Nephron progenitor cell (in vitro differentiated cells): Measurements from ENCODE around the gene ANKRD33B.

Source experiments
- DNase-seq: peaks from one replicate; pipeline ENCODE4 v3.0.0; 2021
- H3K27ac Mint-ChIP-seq: 2 replicates; pipeline ENCODE4 v1.8.0; 2021; ENCODE audit warnings: mild to moderate bottlenecking, moderate library complexity, mixed read lengths
- H3K27me3 Mint-ChIP-seq: 2 replicates; pipeline ENCODE4 v1.8.0; 2021; ENCODE audit warnings: mild to moderate bottlenecking, low read depth, mixed read lengths; ENCODE audit not compliant: poor library complexity
- H3K36me3 Mint-ChIP-seq: 2 replicates; pipeline ENCODE4 v1.8.0; 2021; ENCODE audit warnings: low read depth, mixed read lengths
- H3K4me1 Mint-ChIP-seq: 2 replicates; pipeline ENCODE4 v1.8.0; 2021; ENCODE audit warnings: mixed read lengths
- H3K4me3 Mint-ChIP-seq: 2 replicates; pipeline ENCODE4 v1.8.0; 2021; ENCODE audit warnings: mild to moderate bottlenecking, moderate library complexity, mixed read lengths
- H3K9me3 Mint-ChIP-seq: 2 replicates; pipeline ENCODE4 v1.8.0; 2021; ENCODE audit warnings: mild to moderate bottlenecking, moderate library complexity, mixed read lengths
- CTCF ChIP-seq: fragments of 200-600 bp; sonication (generic); IDR thresholded peaks from 2 replicates; pipeline ENCODE4 v1.5.0; 2021; ENCODE audit warnings: antibody characterized with exemption

ANKRD33B gene

DNA sequence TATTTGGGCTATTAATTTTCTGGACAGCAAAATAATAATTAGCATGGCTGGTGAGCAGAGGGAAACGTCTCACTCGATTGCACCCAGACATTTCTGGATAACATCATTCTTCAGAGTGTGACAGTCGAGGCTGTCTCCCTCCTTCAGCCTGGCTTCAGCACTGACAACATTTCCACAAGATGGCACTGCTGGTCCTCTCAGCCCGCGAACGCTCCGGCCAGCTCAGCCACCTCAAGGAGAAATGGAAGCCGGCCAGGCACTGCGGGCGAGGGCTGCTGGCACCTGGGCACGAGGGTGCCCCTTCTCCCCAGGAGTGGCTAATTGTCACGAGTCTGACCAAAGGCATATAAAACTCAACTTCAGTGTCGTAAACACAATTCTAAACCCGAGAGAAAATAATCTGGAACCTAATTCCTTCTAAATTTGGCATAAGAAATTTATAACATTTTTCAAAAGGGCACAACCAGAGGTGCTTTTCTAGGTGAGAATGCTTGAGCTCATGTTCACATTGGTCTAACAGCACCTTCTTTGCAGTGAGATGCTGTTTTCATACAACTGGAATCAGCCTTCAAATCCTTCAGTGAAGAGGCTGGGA, 131.3 kb downstream of the ANKRD33B start:
- H3K27ac Mint-ChIP-seq, result peak overlapping the region; percentile 81

DNA sequence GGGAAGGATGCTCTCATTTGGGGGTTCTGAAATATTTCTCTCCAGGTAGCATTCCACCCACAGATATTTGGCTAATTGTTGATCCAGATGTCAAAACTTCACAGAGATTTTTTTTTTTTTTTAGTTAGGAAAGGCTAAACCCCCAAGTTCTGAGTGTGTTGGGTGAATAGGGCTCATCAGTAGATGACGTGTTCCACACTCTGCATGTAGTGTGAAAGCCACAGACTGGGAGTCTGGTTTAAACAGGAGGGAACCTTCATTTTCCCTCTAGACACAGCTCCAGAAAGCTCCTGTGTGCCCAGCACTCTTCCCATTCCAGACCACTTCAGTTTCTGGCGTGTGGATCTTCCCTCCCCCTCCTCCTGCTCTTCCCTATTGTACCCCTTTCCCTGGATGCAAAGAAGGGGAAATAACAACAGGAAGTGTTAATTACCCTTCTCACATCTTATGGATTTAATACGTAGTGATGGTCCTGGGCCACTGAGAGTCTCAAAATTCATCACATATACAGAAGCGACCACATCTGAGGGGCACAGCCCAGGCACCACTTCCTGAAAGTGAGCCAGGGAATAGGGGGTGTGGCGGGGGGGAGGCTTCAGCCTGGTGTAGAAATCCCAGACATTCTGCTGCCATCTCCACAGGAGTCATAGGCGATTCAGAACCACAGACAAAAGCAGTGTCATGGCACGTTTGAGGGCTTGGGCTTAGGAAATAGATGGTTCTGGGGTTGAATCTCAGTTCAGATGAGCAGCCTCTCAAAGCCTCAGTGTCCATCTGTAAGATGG, 132.1 kb downstream of the ANKRD33B start:
- DNase-seq, result no peak
- H3K9me3 Mint-ChIP-seq, result no peaks in the 10 kb centered on the region
- H3K27me3 Mint-ChIP-seq, result no peaks in the 10 kb centered on the region
- peaks cover 16% of the 10 kb centered on the region for H3K4me1 Mint-ChIP-seq
- no peak overlapping the region for H3K27ac Mint-ChIP-seq
- TF ChIP-seq CTCF, result no peak
- no peak overlapping the region for H3K4me3 Mint-ChIP-seq
- H3K36me3 Mint-ChIP-seq, result no peaks in the 10 kb centered on the region

More for the DNA sequence above, 131.3 kb downstream of the ANKRD33B start:
- peaks cover 4% of the 10 kb centered on the region for H3K36me3 Mint-ChIP-seq
- TF ChIP-seq CTCF, result peak; percentile 73
- H3K4me3 Mint-ChIP-seq, result no peak overlapping the region
- DNase-seq, result peak; percentile 69
- no peaks in the 10 kb centered on the region for H3K9me3 Mint-ChIP-seq
- H3K27me3 Mint-ChIP-seq, result no peaks in the 10 kb centered on the region
- H3K4me1 Mint-ChIP-seq, result peaks cover 19% of the 10 kb centered on the region

DNA sequence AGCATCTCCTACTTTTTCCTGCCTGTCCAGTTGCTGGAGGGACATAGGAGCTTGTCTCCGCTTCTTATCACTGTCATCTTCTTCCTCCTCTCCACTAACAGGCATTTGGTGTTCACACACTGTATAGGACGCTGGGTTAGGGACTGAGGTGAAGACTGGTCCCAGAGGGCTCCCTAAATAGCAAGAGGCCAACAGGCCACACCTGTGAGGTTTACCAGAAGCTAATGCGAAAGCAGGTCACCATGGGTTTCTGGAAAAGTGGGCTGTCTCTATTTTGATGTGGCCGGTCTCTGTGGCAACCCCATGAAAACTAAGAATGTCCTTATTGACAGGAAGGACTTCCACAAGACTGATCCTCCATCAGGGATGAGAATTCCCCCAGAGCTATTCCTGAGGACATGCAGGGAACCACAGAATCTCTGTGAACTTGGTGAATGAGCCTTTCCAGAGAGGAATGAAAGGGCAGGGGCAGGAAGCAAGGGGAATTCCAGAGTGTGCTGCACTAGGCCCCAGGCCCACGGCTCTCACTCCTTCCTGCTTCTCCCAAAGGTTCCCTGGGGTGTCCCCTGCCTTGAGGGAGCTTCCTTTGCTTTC, 135.5 kb downstream of the ANKRD33B start:
- H3K4me3 Mint-ChIP-seq, result no peak overlapping the region
- DNase-seq, result no peak
- no peak for TF ChIP-seq CTCF
- H3K36me3 Mint-ChIP-seq, result no peaks in the 10 kb centered on the region
- H3K27ac Mint-ChIP-seq, result no peak overlapping the region
- H3K27me3 Mint-ChIP-seq, result no peaks in the 10 kb centered on the region
- peaks cover 25% of the 10 kb centered on the region for H3K4me1 Mint-ChIP-seq
- H3K9me3 Mint-ChIP-seq, result no peaks in the 10 kb centered on the region

GRCh38 chr5:10699987-10700386, 136.1 kb downstream of the ANKRD33B start:
- no peaks in the 10 kb centered on the region for H3K9me3 Mint-ChIP-seq
- DNase-seq, result no peak
- H3K4me1 Mint-ChIP-seq, result peaks cover 24% of the 10 kb centered on the region

GRCh38 chr5:10700516-10700915, 136.6 kb downstream of the ANKRD33B start:
- H3K4me1 Mint-ChIP-seq, result peaks cover 25% of the 10 kb centered on the region

More at GRCh38 chr5:10699987-10700386, 136.1 kb downstream of the ANKRD33B start:
- no peak for TF ChIP-seq CTCF
- Mint-ChIP-seq H3K27me3 (no peaks in the 10 kb centered on the region), H3K36me3 (peaks cover 1% of the 10 kb centered on the region), H3K4me3 (no peak overlapping the region), H3K27ac (peak overlapping the region; percentile 31)

More at GRCh38 chr5:10700516-10700915, 136.6 kb downstream of the ANKRD33B start:
- no peak for DNase-seq
- Mint-ChIP-seq H3K9me3 (no peaks in the 10 kb centered on the region), H3K27ac (no peak overlapping the region), H3K4me3 (no peak overlapping the region), H3K27me3 (no peaks in the 10 kb centered on the region), H3K36me3 (peaks cover 6% of the 10 kb centered on the region)
- TF ChIP-seq CTCF, result no peak
